Measurements from ENCODE around the gene CCDC194. TPM values are rescaled to one million over a fixed set of nuclear protein-coding genes. Genes with fewer than 3 reads are reported as not detected.

Gene CCDC194
- total and polyA plus RNA-seq, 2 of the 8 experiments (the other 6 are each of a cell fraction or from before 2014, with no cell fraction given), result 0.33 TPM; not detected in 1

DNA sequence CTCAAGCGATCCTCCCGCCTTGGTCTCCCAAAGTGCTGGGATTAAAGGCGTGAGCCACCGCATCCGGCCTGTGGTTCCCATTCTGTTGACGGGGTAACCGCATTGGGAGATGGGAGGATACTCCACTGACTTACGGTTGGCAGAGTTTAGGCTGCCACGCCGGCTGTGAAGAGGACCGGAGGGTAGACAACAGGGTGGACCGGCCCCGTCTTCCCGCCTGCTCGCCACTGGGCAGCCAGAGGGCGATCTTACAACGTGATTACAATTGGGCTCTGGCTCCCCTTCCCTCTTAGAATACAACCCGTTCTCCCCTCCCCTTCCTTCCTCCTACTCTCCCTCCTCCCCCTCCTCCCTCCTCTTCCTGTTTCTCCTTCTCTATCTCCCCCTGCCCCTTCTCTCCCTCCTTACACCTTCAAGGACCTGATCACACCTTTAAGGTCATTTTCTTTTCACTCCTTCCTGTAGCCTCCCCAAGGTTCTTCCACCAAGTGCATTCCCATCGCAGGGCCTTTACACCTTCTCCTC, 957 bp upstream of the CCDC194 start (continued):
- TF ChIP-seq RAD21 (IDR thresholded peaks at IDR 0.05 in 1 of 2, conservative IDR thresholded peaks at IDR 0.05 in 1 of 2; ENCODE audit: low read depth in 2 of 2, low read length in 2 of 2), result peak; percentile 85 to 91
- TF ChIP-seq POLR2AphosphoS5 (IDR thresholded peaks at IDR 0.05; ENCODE audit: low read depth, low read length), result peak; percentile 67; the same call in 1 of the 2 replicates
- TF ChIP-seq MAX (IDR thresholded peaks at IDR 0.05), result peak; percentile 67
- no peak for TF ChIP-seq SIX5 (IDR thresholded peaks at IDR 0.05; ENCODE audit: low read depth, low read length)
- 0 out of 4 replicates have a peak, but pooled peaks of 1 of the 2 experiments have one; percentile 56 for TF ChIP-seq SIN3A (conservative IDR thresholded peaks at IDR 0.05 in 1 of 2, IDR thresholded peaks at IDR 0.05 in 1 of 2; ENCODE audit: low read depth in 1 of 2, low read length in 2 of 2)
- TF ChIP-seq CTCF (IDR thresholded peaks at IDR 0.05; ENCODE audit: control extremely low read depth in 1 of 3, insufficient read depth in 1 of 3, low read depth in 1 of 3, low read length in 3 of 3), result peak; percentile 81 to 95 (median 90)
- no peak for TF ChIP-seq JUN (IDR thresholded peaks at IDR 0.05; ENCODE audit: low read depth, low read length)
- peak; percentile 97; the same call in 1 of the 2 replicates for TF ChIP-seq KDM1A (IDR thresholded peaks at IDR 0.05; ENCODE audit: borderline replicate concordance, low read length)
- TF ChIP-seq SP1 (IDR thresholded peaks at IDR 0.05; ENCODE audit: low read depth, low read length), result peak; percentile 50; the same call in 1 of the 2 replicates
- TF ChIP-seq BACH1 (IDR thresholded peaks at IDR 0.05; ENCODE audit: low read length), result no peak
- TF ChIP-seq FOSL1 (IDR thresholded peaks at IDR 0.05; ENCODE audit: insufficient read depth, low read depth, low read length), result no peak
- peak; percentile 58; the same call in 1 of the 2 replicates for TF ChIP-seq CREB1 (IDR thresholded peaks at IDR 0.05)
- TF ChIP-seq HDAC2 (IDR thresholded peaks at IDR 0.05; ENCODE audit: borderline replicate concordance in 1 of 2, low read depth in 2 of 2, low read length in 2 of 2), result peak in 1 of 2 experiments; percentile 77; a peak in 2 of 4 replicates
